Tibial nerve (tissue), 4 donors: ENCODE results near the gene PRKCZ.

Source experiments
- CTCF ChIP-seq, 5 experiments: fragments of 200-600 bp in 3 of 5; fragments of 450-650 bp in 2 of 5; sonication (generic) in 3 of 5; IDR thresholded peaks; one replicate each; pipeline ENCODE4 v1.5.1; 2016 to 2019; ENCODE audit warnings: antibody characterized with exemption in 5 of 5, mild to moderate bottlenecking in 3 of 5, moderate library complexity in 2 of 5
- EP300 ChIP-seq, 2 donors: sonication (generic); formaldehyde crosslinking; IDR thresholded peaks; one replicate each; pipeline ENCODE4 v1.6.1; 2017; ENCODE audit warnings: antibody characterized with exemption in 2 of 2, mild to moderate bottlenecking in 1 of 2

DNA sequence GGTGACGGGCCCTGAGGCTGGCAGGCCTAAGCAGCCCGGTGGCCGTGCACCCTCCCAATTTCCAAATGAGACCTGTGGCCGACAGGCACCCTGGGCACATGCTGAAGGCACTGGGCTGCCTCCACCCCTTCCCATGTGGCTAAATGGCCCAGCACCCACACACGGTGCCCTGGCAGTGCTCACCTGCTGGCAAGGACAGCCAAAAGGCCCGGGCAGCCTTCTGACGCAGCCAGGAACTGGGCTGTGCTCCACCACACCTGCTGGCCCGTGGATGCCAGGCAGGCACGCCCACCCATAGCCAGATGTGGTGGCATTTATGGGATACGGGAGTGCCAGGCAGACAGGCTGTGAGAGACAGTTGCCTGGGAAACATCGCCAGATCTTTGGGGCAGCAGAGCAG, 148.4 kb downstream of the PRKCZ start:
- TF ChIP-seq CTCF (IDR thresholded peaks at IDR 0.05) (no peak), EP300 (IDR thresholded peaks at IDR 0.05) (no peak)
